Parathyroid adenoma (tissue), 2 donors: Measurements from ENCODE around the gene NFYC.

Source experiments
- H2AFZ ChIP-seq: fragments of 300-600 bp; sonication (generic); one replicate; pipeline ENCODE4 v1.7.0; 2017; ENCODE audit warnings: antibody characterized with exemption, mild to moderate bottlenecking
- H3K27ac ChIP-seq: fragments of 300-600 bp; sonication (generic); one replicate; pipeline ENCODE4 v1.7.0; 2017
- H3K27me3 ChIP-seq: fragments of 300-600 bp; sonication (generic); one replicate; pipeline ENCODE4 v1.7.0; 2017; ENCODE audit warnings: low read length; ENCODE audit not compliant: control insufficient read depth, insufficient read depth
- H3K36me3 ChIP-seq: fragments of 300-600 bp; sonication (generic); one replicate; pipeline ENCODE4 v1.7.0; 2017; ENCODE audit warnings: low read length; ENCODE audit not compliant: control insufficient read depth, insufficient read depth
- H3K4me1 ChIP-seq: fragments of 300-600 bp; sonication (generic); one replicate; pipeline ENCODE4 v1.7.0; 2017; ENCODE audit warnings: control low read depth
- H3K4me2 ChIP-seq: fragments of 300-600 bp; sonication (generic); one replicate; pipeline ENCODE4 v1.7.0; 2017; ENCODE audit warnings: low read length
- H3K4me3 ChIP-seq: fragments of 300-600 bp; sonication (generic); one replicate; pipeline ENCODE4 v1.7.0; 2017; ENCODE audit warnings: low read depth, low read length
- H3K79me2 ChIP-seq: fragments of 300-600 bp; sonication (generic); one replicate; pipeline ENCODE4 v1.7.0; 2017; ENCODE audit warnings: control low read depth
- H3K9ac ChIP-seq: fragments of 300-600 bp; sonication (generic); one replicate; pipeline ENCODE4 v1.7.0; 2017; ENCODE audit warnings: mild to moderate bottlenecking
- H3K9me3 ChIP-seq: fragments of 300-600 bp; sonication (generic); one replicate; pipeline ENCODE4 v1.7.0; 2017; ENCODE audit warnings: low read length; ENCODE audit not compliant: control insufficient read depth
- CTCF ChIP-seq: fragments of 300-600 bp; sonication (generic); IDR thresholded peaks from one replicate; pipeline ENCODE4 v1.7.0; 2017; ENCODE audit warnings: antibody characterized with exemption, mild to moderate bottlenecking
- donor health status: primary hyperparathyroidism.

NFYC gene

GRCh38 chr1:40794974-40795715 is 103.6 kb downstream of the NFYC start:
- no peak overlapping the region for H3K4me2 ChIP-seq
- H3K4me3 ChIP-seq = no peak overlapping the region
- no peaks in the 10 kb centered on the region for H3K36me3 ChIP-seq
- H3K4me1 ChIP-seq = no peaks in the 10 kb centered on the region
- no peak overlapping the region for H2AFZ ChIP-seq
- H3K27me3 ChIP-seq = no peaks in the 10 kb centered on the region
- H3K79me2 ChIP-seq = no peaks in the 10 kb centered on the region
- no peak overlapping the region for H3K9ac ChIP-seq
- no peak overlapping the region for H3K27ac ChIP-seq
- no peaks in the 10 kb centered on the region for H3K9me3 ChIP-seq
- TF ChIP-seq CTCF = no peak

- no peaks in the 10 kb centered on the region for H3K9me3 ChIP-seq
- H3K4me1 ChIP-seq = no peaks in the 10 kb centered on the region
- no peak overlapping the region for H3K4me3 ChIP-seq
- no peaks in the 10 kb centered on the region for H3K27me3 ChIP-seq
- no peak overlapping the region for H3K9ac ChIP-seq
- H3K27ac ChIP-seq = no peak overlapping the region
- no peak overlapping the region for H3K4me2 ChIP-seq
- no peaks in the 10 kb centered on the region for H3K79me2 ChIP-seq
- TF ChIP-seq CTCF = no peak
- no peak overlapping the region for H2AFZ ChIP-seq
- H3K36me3 ChIP-seq = no peaks in the 10 kb centered on the region
Measured at GRCh38 chr1:40795811-40796586, 104.5 kb downstream of the NFYC start.

- H3K9ac ChIP-seq = no peak overlapping the region
- no peaks in the 10 kb centered on the region for H3K79me2 ChIP-seq
- H3K4me2 ChIP-seq = no peak overlapping the region
- H3K4me1 ChIP-seq = no peaks in the 10 kb centered on the region
- no peak overlapping the region for H3K4me3 ChIP-seq
- no peaks in the 10 kb centered on the region for H3K36me3 ChIP-seq
- no peak for TF ChIP-seq CTCF
- no peak overlapping the region for H3K27ac ChIP-seq
- H3K27me3 ChIP-seq = no peaks in the 10 kb centered on the region
- no peak overlapping the region for H2AFZ ChIP-seq
- no peaks in the 10 kb centered on the region for H3K9me3 ChIP-seq
Measured at GRCh38 chr1:40796939-40797667, 105.6 kb downstream of the NFYC start.

- no peak overlapping the region for H3K4me2 ChIP-seq
- TF ChIP-seq CTCF = no peak
- no peak overlapping the region for H3K9ac ChIP-seq
- H3K36me3 ChIP-seq = no peaks in the 10 kb centered on the region
- H3K79me2 ChIP-seq = no peaks in the 10 kb centered on the region
- no peak overlapping the region for H3K4me3 ChIP-seq
- H2AFZ ChIP-seq = no peak overlapping the region
- no peaks in the 10 kb centered on the region for H3K4me1 ChIP-seq
- no peaks in the 10 kb centered on the region for H3K9me3 ChIP-seq
- no peak overlapping the region for H3K27ac ChIP-seq
- no peaks in the 10 kb centered on the region for H3K27me3 ChIP-seq
Measured at GRCh38 chr1:40797668-40798010, 106.1 kb downstream of the NFYC start.
